Activated naive CD4-positive, alpha-beta T cell treated with anti-CD3 and anti-CD28 coated beads, Interleukin-2, amount 10 ng/mL, durations not matched to agents 7 days and 5 days (primary cell): ENCODE data around the gene CHMP1A.

Experiments
- CTCF ChIA-PET: fragments of 350-600 bp; sonication (Branson Sonifier 250); formaldehyde crosslinking; loops from one replicate; lab custom pipeline; 2021; ENCODE audit warnings: antibody characterized with exemption; lab: Charles Lee
- DNase-seq: peaks from one replicate; pipeline ENCODE4 v3.0.0-alpha.2; 2020
- H3K27ac Mint-ChIP-seq: one replicate; pipeline ENCODE4 v1.8.0; 2021; ENCODE audit warnings: mild to moderate bottlenecking, moderate library complexity, mixed read lengths
- H3K27me3 Mint-ChIP-seq: one replicate; pipeline ENCODE4 v1.8.0; 2021; ENCODE audit warnings: mild to moderate bottlenecking, mixed read lengths
- H3K36me3 Mint-ChIP-seq: one replicate; pipeline ENCODE4 v1.8.0; 2021; ENCODE audit warnings: mixed read lengths
- H3K4me1 Mint-ChIP-seq: one replicate; pipeline ENCODE4 v1.8.0; 2021; ENCODE audit warnings: mixed read lengths
- H3K4me3 Mint-ChIP-seq: one replicate; pipeline ENCODE4 v1.8.0; 2021; ENCODE audit warnings: mild to moderate bottlenecking, moderate library complexity, mixed read lengths
- H3K9me3 Mint-ChIP-seq: one replicate; pipeline ENCODE4 v1.8.0; 2021; ENCODE audit warnings: mixed read lengths

Gene CHMP1A

GRCh38 chr16:89605186-89605970 is 52.1 kb downstream of the CHMP1A start:
- no peaks in the 10 kb centered on the region for H3K9me3 Mint-ChIP-seq
- no peaks in the 10 kb centered on the region for H3K36me3 Mint-ChIP-seq
- peaks cover 12% of the 10 kb centered on the region for H3K4me1 Mint-ChIP-seq
- CTCF ChIA-PET: no interaction called here
- DNase-seq: no peak
- no peak overlapping the region for H3K4me3 Mint-ChIP-seq
- H3K27me3 Mint-ChIP-seq: peaks cover 32% of the 10 kb centered on the region
- no peak overlapping the region for H3K27ac Mint-ChIP-seq

GRCh38 chr16:89604764-89605163 is 52.7 kb downstream of the CHMP1A start:
- Mint-ChIP-seq H3K27me3 (peaks cover 32% of the 10 kb centered on the region), H3K4me3 (no peak overlapping the region), H3K36me3 (no peaks in the 10 kb centered on the region), H3K27ac (no peak overlapping the region), H3K4me1 (peaks cover 12% of the 10 kb centered on the region), H3K9me3 (no peaks in the 10 kb centered on the region)
- DNase-seq: no peak
- CTCF ChIA-PET: no interaction called here

- H3K27ac Mint-ChIP-seq: no peak overlapping the region
- no peak for DNase-seq
- H3K36me3 Mint-ChIP-seq: no peaks in the 10 kb centered on the region
- CTCF ChIA-PET: interaction anchor here (0.6 to 2.1 kb wide), 3 partner anchors 12 to 39 kb away, joined by 3 to 6 read pairs (median 5); no protein-coding TSS in a partner anchor
- H3K9me3 Mint-ChIP-seq: no peaks in the 10 kb centered on the region
- H3K4me3 Mint-ChIP-seq: no peak overlapping the region
- peaks cover 12% of the 10 kb centered on the region for H3K4me1 Mint-ChIP-seq
- H3K27me3 Mint-ChIP-seq: peaks cover 33% of the 10 kb centered on the region
Observed at GRCh38 chr16:89602952-89603590, 54.4 kb downstream of the CHMP1A start.

- H3K4me3 Mint-ChIP-seq: no peak overlapping the region
- H3K36me3 Mint-ChIP-seq: no peaks in the 10 kb centered on the region
- H3K27me3 Mint-ChIP-seq: peaks cover 29% of the 10 kb centered on the region
- H3K9me3 Mint-ChIP-seq: no peaks in the 10 kb centered on the region
- CTCF ChIA-PET: interaction anchor here (0.6 to 2.1 kb wide), 3 partner anchors 13 to 40 kb away, joined by 3 to 6 read pairs (median 5); no protein-coding TSS in a partner anchor
- DNase-seq: peak; percentile 59
- H3K4me1 Mint-ChIP-seq: peaks cover 12% of the 10 kb centered on the region
- H3K27ac Mint-ChIP-seq: no peak overlapping the region
Observed at GRCh38 chr16:89602273-89602951, 55.1 kb downstream of the CHMP1A start.

- H3K27me3 Mint-ChIP-seq: peaks cover 29% of the 10 kb centered on the region
- H3K4me3 Mint-ChIP-seq: no peak overlapping the region
- H3K4me1 Mint-ChIP-seq: peaks cover 12% of the 10 kb centered on the region
- DNase-seq: no peak
- H3K27ac Mint-ChIP-seq: no peak overlapping the region
- no peaks in the 10 kb centered on the region for H3K36me3 Mint-ChIP-seq
- H3K9me3 Mint-ChIP-seq: no peaks in the 10 kb centered on the region
- CTCF ChIA-PET: interaction anchor here (1.4 to 2.1 kb wide), 2 partner anchors 13 to 15 kb away, joined by 5 to 6 read pairs; no protein-coding TSS in a partner anchor
Observed at GRCh38 chr16:89601906-89602272, 55.6 kb downstream of the CHMP1A start.

GRCh38 chr16:89600956-89601355 is 56.6 kb downstream of the CHMP1A start:
- CTCF ChIA-PET: interaction anchor here (1.4 to 2.1 kb wide), 2 partner anchors 10 to 14 kb away, joined by 4 to 6 read pairs; no protein-coding TSS in a partner anchor
- DNase-seq: no peak
- Mint-ChIP-seq H3K27me3 (peaks cover 27% of the 10 kb centered on the region), H3K9me3 (no peaks in the 10 kb centered on the region), H3K27ac (no peak overlapping the region), H3K36me3 (no peaks in the 10 kb centered on the region), H3K4me1 (peaks cover 12% of the 10 kb centered on the region), H3K4me3 (no peak overlapping the region)

- CTCF ChIA-PET: interaction anchor here (0.6 to 1.4 kb wide), 7 partner anchors 9 to 124 kb away, joined by 3 to 6 read pairs (median 4); no protein-coding TSS in a partner anchor
- Mint-ChIP-seq H3K4me3 (no peak overlapping the region), H3K27ac (peak overlapping the region; percentile 49), H3K4me1 (peaks cover 14% of the 10 kb centered on the region), H3K36me3 (no peaks in the 10 kb centered on the region), H3K9me3 (no peaks in the 10 kb centered on the region), H3K27me3 (peaks cover 23% of the 10 kb centered on the region)
- no peak for DNase-seq
Observed at GRCh38 chr16:89600427-89600826, 57.1 kb downstream of the CHMP1A start.

- peaks cover 23% of the 10 kb centered on the region for H3K27me3 Mint-ChIP-seq
- no peak for DNase-seq
- H3K4me1 Mint-ChIP-seq: peaks cover 14% of the 10 kb centered on the region
- no peak overlapping the region for H3K4me3 Mint-ChIP-seq
- H3K36me3 Mint-ChIP-seq: no peaks in the 10 kb centered on the region
- H3K27ac Mint-ChIP-seq: no peak overlapping the region
- no peaks in the 10 kb centered on the region for H3K9me3 Mint-ChIP-seq
- CTCF ChIA-PET: interaction anchor here (0.6 to 1.4 kb wide), 8 partner anchors 9 to 124 kb away, joined by 3 to 6 read pairs (median 4); no protein-coding TSS in a partner anchor
Observed at GRCh38 chr16:89599902-89600301, 57.6 kb downstream of the CHMP1A start.

- CTCF ChIA-PET: interaction anchor here (0.6 to 1.4 kb wide), 5 partner anchors 9 to 125 kb away, joined by 3 to 4 read pairs (median 3); no protein-coding TSS in a partner anchor
Observed at GRCh38 chr16:89599451-89599858, 58.1 kb downstream of the CHMP1A start.

DNA sequence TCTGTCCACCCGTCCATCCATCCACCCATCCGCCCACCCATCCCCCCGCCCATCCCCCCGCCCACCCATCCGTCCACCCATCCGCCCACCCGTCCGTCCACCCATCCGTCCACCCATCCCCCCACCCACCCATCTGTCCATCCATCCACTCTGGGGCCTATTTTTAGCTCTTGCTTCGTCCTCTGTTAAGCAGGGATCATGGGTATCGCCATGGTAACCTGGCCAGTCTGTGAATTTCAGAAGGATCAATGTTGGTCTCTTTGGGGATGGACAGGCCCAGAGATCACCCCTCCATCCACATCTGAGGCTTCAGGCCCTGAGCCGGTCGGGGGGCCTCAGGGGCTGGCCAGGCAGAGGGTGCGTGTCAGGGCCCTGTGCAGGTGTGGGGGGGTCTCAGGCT is 59.3 kb downstream of the CHMP1A start:
- CTCF ChIA-PET: no interaction called here
- peak; percentile 38 for DNase-seq
- Mint-ChIP-seq H3K9me3 (no peaks in the 10 kb centered on the region), H3K36me3 (no peaks in the 10 kb centered on the region), H3K27ac (no peak overlapping the region), H3K27me3 (peaks cover 22% of the 10 kb centered on the region), H3K4me3 (no peak overlapping the region), H3K4me1 (peaks cover 27% of the 10 kb centered on the region)

More at GRCh38 chr16:89599451-89599858, 58.1 kb downstream of the CHMP1A start:
- peaks cover 16% of the 10 kb centered on the region for H3K4me1 Mint-ChIP-seq
- no peaks in the 10 kb centered on the region for H3K9me3 Mint-ChIP-seq
- H3K27ac Mint-ChIP-seq: no peak overlapping the region
- H3K4me3 Mint-ChIP-seq: no peak overlapping the region
- no peaks in the 10 kb centered on the region for H3K36me3 Mint-ChIP-seq
- peaks cover 23% of the 10 kb centered on the region for H3K27me3 Mint-ChIP-seq
- peak; percentile 48 for DNase-seq

DNA sequence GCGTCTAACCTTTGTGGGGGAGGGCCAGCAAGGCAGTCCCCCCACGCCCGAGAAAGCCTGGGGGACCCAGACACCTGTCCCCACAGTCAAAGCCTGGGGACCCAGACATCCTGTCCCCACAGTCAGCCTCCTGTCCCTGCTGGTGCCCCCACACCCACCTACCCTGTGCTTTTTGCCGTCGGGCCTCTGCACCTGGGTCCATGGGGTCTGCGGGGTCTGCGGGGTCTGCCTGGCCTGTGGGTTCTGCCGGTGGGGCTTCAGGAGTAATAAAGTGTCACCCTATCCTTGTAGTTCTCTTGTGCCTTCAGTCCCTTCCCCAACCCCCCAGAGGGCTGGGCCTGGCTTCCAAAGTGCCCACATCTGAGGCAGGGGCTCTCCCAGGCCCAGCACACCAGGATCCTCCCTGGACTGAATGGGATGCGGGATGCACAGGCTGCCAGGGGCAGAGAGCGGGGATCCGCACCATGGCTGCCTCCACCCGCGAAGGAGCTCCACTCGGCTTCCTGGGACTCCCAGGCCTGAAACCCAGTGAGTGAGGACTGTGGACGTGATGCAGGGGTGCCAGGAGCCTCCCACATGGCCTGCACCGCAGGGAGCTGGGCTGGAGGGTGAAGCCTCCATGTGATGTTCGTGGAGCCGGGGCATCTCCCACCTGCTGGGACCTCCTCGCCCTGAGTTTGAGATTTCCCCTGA is 60.4 kb downstream of the CHMP1A start:
- H3K4me1 Mint-ChIP-seq: peaks cover 18% of the 10 kb centered on the region
- H3K36me3 Mint-ChIP-seq: no peaks in the 10 kb centered on the region
- CTCF ChIA-PET: no interaction called here
- no peak for DNase-seq
- no peak overlapping the region for H3K27ac Mint-ChIP-seq
- H3K4me3 Mint-ChIP-seq: no peak overlapping the region
- H3K27me3 Mint-ChIP-seq: peaks cover 11% of the 10 kb centered on the region
- H3K9me3 Mint-ChIP-seq: no peaks in the 10 kb centered on the region

DNA sequence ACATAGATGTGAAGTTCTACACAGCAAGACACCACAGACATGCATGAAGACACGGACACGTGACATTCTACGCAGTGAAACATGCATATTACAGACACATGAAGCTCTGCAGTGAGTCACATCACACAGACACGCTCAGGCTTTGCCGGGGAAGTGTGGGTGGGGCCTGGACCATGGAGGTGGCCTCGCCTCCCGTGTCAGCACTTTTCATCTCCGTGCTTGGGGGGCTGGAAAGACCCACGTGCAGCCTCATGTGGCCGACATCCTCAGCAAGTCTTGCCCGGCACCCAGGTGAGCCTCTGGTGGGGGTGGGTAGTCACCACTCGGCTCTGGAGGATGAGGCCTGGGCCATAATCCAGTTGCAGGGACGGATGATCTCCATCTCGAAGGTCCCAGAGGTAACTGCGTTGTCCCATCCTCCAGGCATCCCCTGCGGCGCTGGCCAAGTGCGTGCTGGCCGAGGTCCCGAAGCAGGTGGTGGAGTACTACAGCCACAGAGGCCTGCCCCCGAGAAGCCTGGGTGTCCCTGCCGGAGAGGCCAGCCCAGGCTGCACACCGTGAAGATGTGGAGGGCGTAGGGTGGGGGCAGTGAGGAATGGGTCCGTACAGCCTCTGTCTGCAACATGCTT is 61.3 kb downstream of the CHMP1A start:
- no peaks in the 10 kb centered on the region for H3K36me3 Mint-ChIP-seq
- DNase-seq: no peak
- H3K9me3 Mint-ChIP-seq: no peaks in the 10 kb centered on the region
- peaks cover 18% of the 10 kb centered on the region for H3K4me1 Mint-ChIP-seq
- no peak overlapping the region for H3K27ac Mint-ChIP-seq
- CTCF ChIA-PET: no interaction called here
- H3K4me3 Mint-ChIP-seq: no peak overlapping the region
- H3K27me3 Mint-ChIP-seq: peaks cover 8% of the 10 kb centered on the region

DNA sequence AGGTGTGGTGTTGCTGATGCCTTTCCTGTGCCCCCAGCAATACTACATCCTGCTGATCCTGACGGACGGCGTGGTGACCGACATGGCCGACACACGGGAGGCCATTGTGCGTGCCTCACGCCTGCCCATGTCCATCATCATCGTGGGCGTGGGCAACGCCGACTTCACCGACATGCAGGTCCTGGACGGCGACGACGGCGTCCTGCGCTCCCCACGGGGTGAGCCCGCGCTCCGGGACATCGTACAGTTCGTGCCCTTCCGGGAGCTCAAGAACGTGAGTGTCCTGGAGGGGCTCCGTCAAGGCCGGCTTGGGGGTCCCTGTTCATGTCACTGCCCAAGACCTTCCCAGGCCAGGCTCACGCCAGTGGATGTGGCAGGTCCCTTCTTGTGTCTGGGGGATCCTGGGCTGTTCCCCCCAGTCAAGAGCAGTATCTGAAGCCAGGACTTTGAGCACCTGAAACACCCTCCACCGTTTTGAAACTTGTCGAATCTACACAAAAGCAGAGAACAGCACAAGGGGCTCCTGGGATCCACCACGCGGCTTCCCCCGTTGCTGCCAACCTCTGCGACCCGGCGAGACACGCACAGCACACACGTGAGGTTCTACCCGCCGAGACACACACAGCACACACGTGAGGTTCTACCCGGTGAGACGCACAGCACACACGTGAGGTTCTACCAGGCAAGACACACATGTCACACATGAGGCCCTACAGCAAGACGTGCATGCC is 62.0 kb downstream of the CHMP1A start:
- no peak for DNase-seq
- no peak overlapping the region for H3K27ac Mint-ChIP-seq
- H3K4me1 Mint-ChIP-seq: peaks cover 18% of the 10 kb centered on the region
- no peaks in the 10 kb centered on the region for H3K9me3 Mint-ChIP-seq
- CTCF ChIA-PET: no interaction called here
- H3K4me3 Mint-ChIP-seq: no peak overlapping the region
- no peaks in the 10 kb centered on the region for H3K36me3 Mint-ChIP-seq
- peaks cover 3% of the 10 kb centered on the region for H3K27me3 Mint-ChIP-seq
